GM23338 (cell line): ENCODE results near the gene MMS19. TPM values are rescaled to one million over a fixed set of nuclear protein-coding genes. Genes with fewer than 3 reads are reported as not detected.

Experiments
- polyA plus RNA-seq: library from polyadenylated mRNA; unstranded; fragments of >200 nt; fragmentation: Nextera tagmentation; extraction: Ambion mirVana; gene quantifications from 2 replicates; pipeline ENCODE4 v1.2.1, GENCODE V29; 2016
- small RNA-seq: library from RNA; depleted of rRNA; stranded (forward); fragments of <200 nt; gene quantifications from one replicate; pipeline ENCODE3, GENCODE V24; 2014; ENCODE audit warnings: low replicate concordance
- total RNA-seq: library from RNA; depleted of rRNA; stranded (reverse); fragments of >200 nt; shearing (Covaris generic); gene quantifications from 2 replicates; pipeline ENCODE4 v1.2.3, GENCODE V29; 2014; rRNA removed

MMS19 gene
- total and polyA plus RNA-seq, 2 experiments from 2014 or later = 81.5 to 252 TPM

Small RNA genes lying within 50 kb of the gene (small RNA-seq; reads per million reads assigned to genes)
- gene RF00019 = not detected

Other genes starting within 250 kb of the MMS19 start
- gene ARHGAP19, start 205.8 kb downstream of the MMS19 start, total RNA-seq = 35.9 and 38.8 TPM in 2 replicates
- gene ARHGAP19, start 205.8 kb downstream of the MMS19 start, polyA plus RNA-seq = 7.6 and 11.5 TPM in 2 replicates
- gene FRAT1, start 179.2 kb downstream of the MMS19 start, total RNA-seq = 6.1 and 8.5 TPM in 2 replicates
- gene FRAT1, start 179.2 kb downstream of the MMS19 start, polyA plus RNA-seq = 1.4 and 1.7 TPM in 2 replicates
- 87.5 and 109 TPM in 2 replicates for gene FRAT2, start 163.7 kb downstream of the MMS19 start, total RNA-seq
- gene FRAT2, start 163.7 kb downstream of the MMS19 start, polyA plus RNA-seq = 24.5 and 44.0 TPM in 2 replicates
- gene RRP12, start 97.1 kb downstream of the MMS19 start, total RNA-seq = 62.6 and 66.4 TPM in 2 replicates
- 49.5 and 53.4 TPM in 2 replicates for gene RRP12, start 97.1 kb downstream of the MMS19 start, polyA plus RNA-seq
- 870 and 930 TPM in 2 replicates for gene PGAM1, start 72.2 kb downstream of the MMS19 start, total RNA-seq
- 492 and 497 TPM in 2 replicates for gene PGAM1, start 72.2 kb downstream of the MMS19 start, polyA plus RNA-seq
- 63.6 and 66.3 TPM in 2 replicates for gene EXOSC1, start 52.4 kb downstream of the MMS19 start, total RNA-seq
- 127 and 131 TPM in 2 replicates for gene EXOSC1, start 52.4 kb downstream of the MMS19 start, polyA plus RNA-seq
- 58.1 and 58.2 TPM in 2 replicates for gene ZDHHC16, start 52.2 kb downstream of the MMS19 start, total RNA-seq
- 33.3 and 35.1 TPM in 2 replicates for gene ZDHHC16, start 52.2 kb downstream of the MMS19 start, polyA plus RNA-seq
- 21.5 and 29.0 TPM in 2 replicates for gene UBTD1, start 502 bp upstream of the MMS19 start, total RNA-seq
- gene UBTD1, start 502 bp upstream of the MMS19 start, polyA plus RNA-seq = 17.3 and 20.4 TPM in 2 replicates
- not detected in 2 replicates for gene ANKRD2, start 74.4 kb upstream of the MMS19 start, total RNA-seq
- not detected in 2 replicates for gene ANKRD2, start 74.4 kb upstream of the MMS19 start, polyA plus RNA-seq
- gene HOGA1, start 86.0 kb upstream of the MMS19 start, total RNA-seq = not detected in 2 replicates
- 0.15 TPM in 1 of 2 replicates, not detected in the other for gene HOGA1, start 86.0 kb upstream of the MMS19 start, polyA plus RNA-seq
- not detected in 2 replicates for gene C10orf62, start 91.3 kb upstream of the MMS19 start, total RNA-seq
- not detected in 2 replicates for gene C10orf62, start 91.3 kb upstream of the MMS19 start, polyA plus RNA-seq
- gene MORN4, start 135.1 kb upstream of the MMS19 start, total RNA-seq = 9.0 and 17.6 TPM in 2 replicates
- gene MORN4, start 135.1 kb upstream of the MMS19 start, polyA plus RNA-seq = 49.5 and 50.0 TPM in 2 replicates
- gene PI4K2A, start 142.2 kb upstream of the MMS19 start, total RNA-seq = 23.3 and 29.2 TPM in 2 replicates
- 8.1 and 8.6 TPM in 2 replicates for gene PI4K2A, start 142.2 kb upstream of the MMS19 start, polyA plus RNA-seq
- 7.4 and 8.2 TPM in 2 replicates for gene AVPI1, start 188.8 kb upstream of the MMS19 start, total RNA-seq
- 7.6 and 8.9 TPM in 2 replicates for gene AVPI1, start 188.8 kb upstream of the MMS19 start, polyA plus RNA-seq
- 19.3 and 23.7 TPM in 2 replicates for gene MARVELD1, start 215.3 kb upstream of the MMS19 start, total RNA-seq
- gene MARVELD1, start 215.3 kb upstream of the MMS19 start, polyA plus RNA-seq = 7.3 and 8.7 TPM in 2 replicates
- gene ZFYVE27, start 238.7 kb upstream of the MMS19 start, total RNA-seq = 20.7 and 25.8 TPM in 2 replicates
- gene ZFYVE27, start 238.7 kb upstream of the MMS19 start, polyA plus RNA-seq = 13.3 and 15.0 TPM in 2 replicates